Muscle layer of duodenum (tissue), 2 donors: ENCODE results near the gene TFPI.

Experiments
- H3K27ac ChIP-seq: one replicate; pipeline ENCODE4 v1.7.0; 2013; ENCODE audit warnings: mild to moderate bottlenecking, low read length
- H3K27me3 ChIP-seq: one replicate; pipeline ENCODE4 v1.7.0; 2013; ENCODE audit warnings: low read depth, mild to moderate bottlenecking, control low read depth, low read length
- H3K36me3 ChIP-seq, 2 donors: one replicate each; pipeline ENCODE4 v1.7.0; 2013; ENCODE audit warnings: low read length in 2 of 2, control low read depth in 1 of 2, mild to moderate bottlenecking in 1 of 2; ENCODE audit not compliant: insufficient read depth in 2 of 2, control insufficient read depth in 1 of 2
- H3K4me1 ChIP-seq, 2 donors: one replicate each; pipeline ENCODE4 v1.7.0; 2013; ENCODE audit warnings: low read length in 2 of 2, mild to moderate bottlenecking in 2 of 2, control low read depth in 1 of 2, moderate library complexity in 1 of 2; ENCODE audit not compliant: insufficient read depth in 2 of 2, control insufficient read depth in 1 of 2
- H3K4me3 ChIP-seq, 2 donors: one replicate each; pipeline ENCODE4 v1.7.0; 2013; ENCODE audit warnings: low read length in 2 of 2, low read depth in 1 of 2, mild to moderate bottlenecking in 1 of 2
- H3K9me3 ChIP-seq, 2 donors: one replicate each; pipeline ENCODE4 v1.7.0; 2013; ENCODE audit warnings: low read length in 2 of 2, control low read depth in 1 of 2, mild to moderate bottlenecking in 1 of 2; ENCODE audit not compliant: control insufficient read depth in 1 of 2
- donor health status: healthy.

The TFPI gene

GRCh38 chr2:187499941-187500532 lies 54.2 kb downstream of the TFPI start:
- peaks cover 0 to 7% of the 10 kb centered on the region in 2 donors for H3K36me3 ChIP-seq
- no peak overlapping the region for H3K4me3 ChIP-seq
- no peaks in the 10 kb centered on the region for H3K27me3 ChIP-seq
- no peak overlapping the region for H3K27ac ChIP-seq
- H3K9me3 ChIP-seq: no peaks in the 10 kb centered on the region
- H3K4me1 ChIP-seq: peaks cover 3 to 6% of the 10 kb centered on the region in 2 donors

GRCh38 chr2:187497858-187498463 lies 56.3 kb downstream of the TFPI start:
- no peak overlapping the region for H3K4me3 ChIP-seq
- H3K27ac ChIP-seq: no peak overlapping the region
- H3K4me1 ChIP-seq: peaks cover 3 to 6% of the 10 kb centered on the region in 2 donors
- H3K36me3 ChIP-seq: peaks cover 0 to 7% of the 10 kb centered on the region in 2 donors
- H3K9me3 ChIP-seq: no peaks in the 10 kb centered on the region
- no peaks in the 10 kb centered on the region for H3K27me3 ChIP-seq

- peaks cover 0 to 7% of the 10 kb centered on the region in 2 donors for H3K36me3 ChIP-seq
- H3K4me3 ChIP-seq: no peak overlapping the region
- H3K27me3 ChIP-seq: no peaks in the 10 kb centered on the region
- H3K4me1 ChIP-seq: peaks cover 0 to 6% of the 10 kb centered on the region in 2 donors
- no peak overlapping the region for H3K27ac ChIP-seq
- H3K9me3 ChIP-seq: no peaks in the 10 kb centered on the region
These were observed 57.1 kb downstream of the TFPI start for GRCh38 chr2:187497140-187497539.

GRCh38 chr2:187495324-187495723 lies 58.9 kb downstream of the TFPI start:
- Histone ChIP-seq H3K27ac (no peak overlapping the region), H3K27me3 (no peaks in the 10 kb centered on the region), H3K4me3 (no peak overlapping the region), H3K9me3 (no peaks in the 10 kb centered on the region), H3K4me1 (no peaks in the 10 kb centered on the region), H3K36me3 (peaks cover 0 to 7% of the 10 kb centered on the region in 2 donors)

- no peaks in the 10 kb centered on the region for H3K27me3 ChIP-seq
- peaks cover 0 to 7% of the 10 kb centered on the region in 2 donors for H3K36me3 ChIP-seq
- no peaks in the 10 kb centered on the region for H3K4me1 ChIP-seq
- no peaks in the 10 kb centered on the region for H3K9me3 ChIP-seq
- no peak overlapping the region for H3K27ac ChIP-seq
- H3K4me3 ChIP-seq: no peak overlapping the region
These were observed 60.2 kb downstream of the TFPI start for GRCh38 chr2:187493877-187494568.

- Histone ChIP-seq H3K4me1 (no peaks in the 10 kb centered on the region), H3K27me3 (no peaks in the 10 kb centered on the region), H3K27ac (no peak overlapping the region), H3K36me3 (peaks cover 0 to 7% of the 10 kb centered on the region in 2 donors), H3K9me3 (no peaks in the 10 kb centered on the region), H3K4me3 (no peak overlapping the region)
These were observed 61.1 kb downstream of the TFPI start for GRCh38 chr2:187493180-187493579.

GRCh38 chr2:187486241-187486640 lies 68.0 kb downstream of the TFPI start:
- Histone ChIP-seq H3K9me3 (no peaks in the 10 kb centered on the region), H3K27ac (no peak overlapping the region), H3K4me1 (no peaks in the 10 kb centered on the region), H3K36me3 (no peaks in the 10 kb centered on the region), H3K27me3 (no peaks in the 10 kb centered on the region), H3K4me3 (no peak overlapping the region)

GRCh38 chr2:187485523-187485922 lies 68.7 kb downstream of the TFPI start:
- Histone ChIP-seq H3K27me3 (no peaks in the 10 kb centered on the region), H3K27ac (no peak overlapping the region), H3K36me3 (no peaks in the 10 kb centered on the region), H3K4me3 (no peak overlapping the region), H3K4me1 (no peaks in the 10 kb centered on the region), H3K9me3 (no peaks in the 10 kb centered on the region)

- H3K36me3 ChIP-seq: no peaks in the 10 kb centered on the region
- no peaks in the 10 kb centered on the region for H3K4me1 ChIP-seq
- no peaks in the 10 kb centered on the region for H3K27me3 ChIP-seq
- H3K27ac ChIP-seq: no peak overlapping the region
- no peak overlapping the region for H3K4me3 ChIP-seq
- H3K9me3 ChIP-seq: no peaks in the 10 kb centered on the region
These were observed 70.7 kb downstream of the TFPI start for GRCh38 chr2:187483537-187483936.

- Histone ChIP-seq H3K27me3 (no peaks in the 10 kb centered on the region), H3K9me3 (no peaks in the 10 kb centered on the region), H3K27ac (no peak overlapping the region), H3K4me3 (no peak overlapping the region), H3K36me3 (peaks cover 0 to 3% of the 10 kb centered on the region in 2 donors), H3K4me1 (no peaks in the 10 kb centered on the region)
These were observed 71.4 kb downstream of the TFPI start for GRCh38 chr2:187482796-187483195.

GRCh38 chr2:187481543-187481942 lies 72.7 kb downstream of the TFPI start:
- H3K4me3 ChIP-seq: no peak overlapping the region
- H3K36me3 ChIP-seq: peaks cover 0 to 4% of the 10 kb centered on the region in 2 donors

More at GRCh38 chr2:187481543-187481942, 72.7 kb downstream of the TFPI start:
- Histone ChIP-seq H3K9me3 (no peaks in the 10 kb centered on the region), H3K4me1 (no peaks in the 10 kb centered on the region), H3K27ac (no peak overlapping the region), H3K27me3 (no peaks in the 10 kb centered on the region)
